SU-DHL-6 (cell line): ENCODE measurements around the gene VENTX.

ENCODE experiments used
- H2AFZ ChIP-seq: fragments of 200-600 bp; sonication (generic); 2 replicates; pipeline ENCODE4 v1.6.1; 2014; ENCODE audit warnings: low read depth, mild to moderate bottlenecking, moderate library complexity, mixed read lengths, antibody characterized with exemption, low read length; ENCODE audit not compliant: severe bottlenecking
- H3F3A ChIP-seq: fragments of 200-600 bp; shearing (Covaris generic); 2 replicates; pipeline ENCODE4 v1.6.0; 2016; ENCODE audit warnings: antibody characterized with exemption, mild to moderate bottlenecking; ENCODE audit not compliant: insufficient read depth
- H3K27ac ChIP-seq: fragments of 200-600 bp; sonication (generic); 2 replicates; pipeline ENCODE4 v1.5.1; 2016; ENCODE audit warnings: low read depth, mild to moderate bottlenecking, low read length, moderate library complexity, mixed read lengths
- H3K27me3 ChIP-seq: fragments of 200-600 bp; sonication (generic), shearing (Covaris generic); 2 replicates; pipeline ENCODE4 v1.6.0; 2014; ENCODE audit warnings: mild to moderate bottlenecking, low read length
- H3K36me3 ChIP-seq: fragments of 200-600 bp; sonication (generic); 2 replicates; pipeline ENCODE4 v1.6.1; 2014; ENCODE audit warnings: mild to moderate bottlenecking, low read length, mixed read lengths
- H3K4me2 ChIP-seq: fragments of 300-600, 200-600 bp; shearing (Covaris generic), sonication (generic); 2 replicates; pipeline ENCODE4 v1.6.0; 2014; ENCODE audit warnings: low read length, low read depth, mild to moderate bottlenecking; ENCODE audit not compliant: poor library complexity, severe bottlenecking
- H3K4me3 ChIP-seq: fragments of 200-600 bp; sonication (generic); 2 replicates; pipeline ENCODE4 v1.5.1; 2014; ENCODE audit warnings: antibody characterized with exemption, low read length, mild to moderate bottlenecking, mixed read lengths; ENCODE audit not compliant: insufficient read depth, poor library complexity, severe bottlenecking
- H3K79me2 ChIP-seq: fragments of 200-600 bp; sonication (generic); 2 replicates; pipeline ENCODE4 v1.6.1; 2014; ENCODE audit warnings: mild to moderate bottlenecking, low read length, moderate library complexity; ENCODE audit not compliant: insufficient read depth
- H3K9ac ChIP-seq: fragments of 200-600 bp; sonication (generic); 2 replicates; pipeline ENCODE4 v1.7.0; 2014; ENCODE audit warnings: mild to moderate bottlenecking, low read length
- H3K9me2 ChIP-seq: fragments of 200-600 bp; sonication (generic); replicated peaks from 2 replicates; pipeline ENCODE4 v1.6.1; 2014; ENCODE audit warnings: low read length; ENCODE audit not compliant: insufficient read depth
- H3K9me3 ChIP-seq: fragments of 200-600 bp; sonication (generic); 2 replicates; pipeline ENCODE4 v1.6.1; 2014; ENCODE audit warnings: low read length, mixed read lengths; ENCODE audit not compliant: insufficient read depth
- H4K20me1 ChIP-seq: fragments of 200-600 bp; sonication (generic); 2 replicates; pipeline ENCODE4 v1.6.1; 2014; ENCODE audit warnings: low read depth, mild to moderate bottlenecking, antibody characterized with exemption, low read length, moderate library complexity, mixed read lengths
- CTCF ChIP-seq: fragments of 200-600 bp; sonication (generic); IDR thresholded peaks from one replicate; pipeline ENCODE4 v1.5.1; 2017; ENCODE audit warnings: antibody characterized with exemption, mild to moderate bottlenecking, low read length, moderate library complexity; ENCODE audit not compliant: insufficient read depth, poor library complexity, severe bottlenecking
- EZH2phosphoT487 ChIP-seq: fragments of 200-600 bp; sonication (generic), shearing (Covaris generic); conservative IDR thresholded peaks from 2 replicates; pipeline ENCODE4 v1.6.1; 2018; ENCODE audit warnings: mild to moderate bottlenecking, antibody characterized with exemption, low read length, moderate library complexity, mixed read lengths

The VENTX gene

GRCh38 chr10:133205146-133205545 lies 32.5 kb upstream of the VENTX start:
- Histone ChIP-seq H3F3A (no peaks in the 10 kb centered on the region), H3K4me3 (no peak overlapping the region), H3K9me3 (no peaks in the 10 kb centered on the region), H3K27me3 (no peaks in the 10 kb centered on the region), H3K36me3 (no peaks in the 10 kb centered on the region), H4K20me1 (no peaks in the 10 kb centered on the region), H3K9me2 (no peaks in the 10 kb centered on the region), H3K4me2 (no peak overlapping the region), H3K79me2 (no peaks in the 10 kb centered on the region), H3K9ac (no peak overlapping the region), H3K27ac (no peak overlapping the region), H2AFZ (no peak overlapping the region)
- TF ChIP-seq CTCF = no peak
- TF ChIP-seq EZH2phosphoT487 = no peak

DNA sequence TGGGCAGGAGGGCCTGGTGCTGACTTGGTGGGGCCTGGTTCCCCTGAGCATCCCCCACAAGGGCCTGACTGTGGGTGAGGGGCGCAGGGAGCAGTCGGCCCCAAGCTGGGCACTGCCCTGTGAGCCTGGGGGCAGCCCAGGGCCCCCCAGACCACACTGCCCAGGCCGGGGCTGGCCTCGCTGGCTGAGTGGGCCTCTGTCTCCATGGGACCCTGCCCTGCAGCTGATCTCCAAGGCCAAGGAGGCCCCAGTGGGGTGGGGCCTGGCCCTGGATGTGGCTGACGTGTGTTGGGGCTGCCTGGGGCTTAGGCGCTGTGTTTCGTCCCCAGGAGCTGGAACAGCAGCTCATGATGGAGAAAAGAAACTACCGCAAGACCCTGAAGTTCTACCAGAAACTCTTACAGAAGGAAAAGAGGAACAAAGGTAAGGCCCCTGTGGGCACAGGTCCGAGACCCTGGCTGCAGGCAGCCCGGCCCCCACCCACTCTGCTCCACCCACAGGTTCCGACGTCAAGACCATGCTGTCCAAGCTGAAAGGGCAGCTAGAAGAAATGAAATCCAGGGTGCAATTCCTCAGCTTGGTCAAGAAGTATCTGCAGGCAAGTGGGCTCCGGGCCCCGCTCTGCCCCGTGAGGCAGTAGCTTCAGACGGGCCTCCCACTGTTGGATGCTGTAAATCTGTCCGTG lies 31.2 kb upstream of the VENTX start:
- no peaks in the 10 kb centered on the region for H3K9me2 ChIP-seq
- H3K36me3 ChIP-seq = no peaks in the 10 kb centered on the region
- no peaks in the 10 kb centered on the region for H4K20me1 ChIP-seq
- TF ChIP-seq CTCF (no peak), EZH2phosphoT487 (no peak)
- H3K27me3 ChIP-seq = no peaks in the 10 kb centered on the region
- H3K9me3 ChIP-seq = no peaks in the 10 kb centered on the region
- H3F3A ChIP-seq = no peaks in the 10 kb centered on the region
- H3K79me2 ChIP-seq = no peaks in the 10 kb centered on the region
- no peak overlapping the region for H3K4me2 ChIP-seq
- H2AFZ ChIP-seq = no peak overlapping the region
- no peak overlapping the region for H3K4me3 ChIP-seq
- no peak overlapping the region for H3K9ac ChIP-seq
- no peak overlapping the region for H3K27ac ChIP-seq

GRCh38 chr10:133207041-133207600 lies 30.5 kb upstream of the VENTX start:
- no peaks in the 10 kb centered on the region for H3K36me3 ChIP-seq

More at GRCh38 chr10:133207041-133207600, 30.5 kb upstream of the VENTX start:
- TF ChIP-seq CTCF (no peak), EZH2phosphoT487 (no peak)
- Histone ChIP-seq H4K20me1 (no peaks in the 10 kb centered on the region), H3K4me3 (no peak overlapping the region), H3F3A (no peaks in the 10 kb centered on the region), H3K27me3 (no peaks in the 10 kb centered on the region), H3K9me3 (no peaks in the 10 kb centered on the region), H3K9me2 (no peaks in the 10 kb centered on the region), H3K9ac (no peak overlapping the region), H3K79me2 (no peaks in the 10 kb centered on the region), H3K4me2 (no peak overlapping the region), H3K27ac (no peak overlapping the region), H2AFZ (no peak overlapping the region)
